ENCODE results near the gene ARHGAP30. TPM values are rescaled to one million over a fixed set of nuclear protein-coding genes. Genes with fewer than 3 reads are reported as not detected.
"Not testable (repeated sequence)": the region's sequence is repeated elsewhere in the genome, so short reads cannot be mapped to it uniquely, and the experiment has no call there.

The ARHGAP30 gene, protein sequence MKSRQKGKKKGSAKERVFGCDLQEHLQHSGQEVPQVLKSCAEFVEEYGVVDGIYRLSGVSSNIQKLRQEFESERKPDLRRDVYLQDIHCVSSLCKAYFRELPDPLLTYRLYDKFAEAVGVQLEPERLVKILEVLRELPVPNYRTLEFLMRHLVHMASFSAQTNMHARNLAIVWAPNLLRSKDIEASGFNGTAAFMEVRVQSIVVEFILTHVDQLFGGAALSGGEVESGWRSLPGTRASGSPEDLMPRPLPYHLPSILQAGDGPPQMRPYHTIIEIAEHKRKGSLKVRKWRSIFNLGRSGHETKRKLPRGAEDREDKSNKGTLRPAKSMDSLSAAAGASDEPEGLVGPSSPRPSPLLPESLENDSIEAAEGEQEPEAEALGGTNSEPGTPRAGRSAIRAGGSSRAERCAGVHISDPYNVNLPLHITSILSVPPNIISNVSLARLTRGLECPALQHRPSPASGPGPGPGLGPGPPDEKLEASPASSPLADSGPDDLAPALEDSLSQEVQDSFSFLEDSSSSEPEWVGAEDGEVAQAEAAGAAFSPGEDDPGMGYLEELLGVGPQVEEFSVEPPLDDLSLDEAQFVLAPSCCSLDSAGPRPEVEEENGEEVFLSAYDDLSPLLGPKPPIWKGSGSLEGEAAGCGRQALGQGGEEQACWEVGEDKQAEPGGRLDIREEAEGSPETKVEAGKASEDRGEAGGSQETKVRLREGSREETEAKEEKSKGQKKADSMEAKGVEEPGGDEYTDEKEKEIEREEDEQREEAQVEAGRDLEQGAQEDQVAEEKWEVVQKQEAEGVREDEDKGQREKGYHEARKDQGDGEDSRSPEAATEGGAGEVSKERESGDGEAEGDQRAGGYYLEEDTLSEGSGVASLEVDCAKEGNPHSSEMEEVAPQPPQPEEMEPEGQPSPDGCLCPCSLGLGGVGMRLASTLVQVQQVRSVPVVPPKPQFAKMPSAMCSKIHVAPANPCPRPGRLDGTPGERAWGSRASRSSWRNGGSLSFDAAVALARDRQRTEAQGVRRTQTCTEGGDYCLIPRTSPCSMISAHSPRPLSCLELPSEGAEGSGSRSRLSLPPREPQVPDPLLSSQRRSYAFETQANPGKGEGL
- total RNA-seq (ENCODE audit: insufficient read depth, low replicate concordance), result 4.6 TPM

DNA sequence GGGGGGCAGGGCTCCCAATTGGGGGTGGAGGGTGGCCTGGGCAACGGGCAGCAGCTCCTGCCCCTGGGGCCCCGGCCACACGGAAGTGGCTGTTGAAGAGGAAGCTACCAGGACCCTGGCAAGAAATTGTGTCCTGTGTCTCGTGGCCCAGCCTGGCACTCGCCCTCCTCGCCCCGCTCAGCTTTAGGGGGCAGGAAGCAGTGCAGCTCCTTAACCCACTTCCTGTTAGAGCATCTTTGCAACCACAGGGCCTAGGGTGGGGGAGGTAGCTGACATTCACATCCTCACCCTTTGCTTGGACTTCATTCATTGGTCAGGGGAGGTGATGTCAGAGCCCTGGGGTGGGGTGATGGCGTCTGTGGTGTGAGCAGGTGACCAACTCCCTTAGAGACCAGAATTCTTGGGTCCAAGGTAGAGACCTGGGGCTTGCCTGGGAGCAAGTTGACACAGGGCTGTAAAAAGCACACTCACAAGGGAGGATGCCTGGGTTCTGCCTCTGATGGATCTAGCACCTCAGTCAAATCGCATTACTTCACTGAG is at the start of gene ARHGAP30:
Gene ARHGAP30 (minus strand): TSS at position 161 of the 540 bp plus-strand sequence. CDS start 267 bp downstream, outside the sequence.
- peak; percentile 33 for DNase-seq (ENCODE audit: low spot score)

GRCh38 chr1:161117759-161118581 is 48.3 kb upstream of the ARHGAP30 start, which contains the start of the genes NIT1 and PFDN2:
NIT1 (plus strand) TSS chr1:161118105; CDS start chr1:161118177, 72 bp downstream.
PFDN2 (minus strand) TSS chr1:161118037; CDS start chr1:161118026, 11 bp downstream.
- DNase-seq (ENCODE audit: low spot score), result peak; percentile 92

DNA sequence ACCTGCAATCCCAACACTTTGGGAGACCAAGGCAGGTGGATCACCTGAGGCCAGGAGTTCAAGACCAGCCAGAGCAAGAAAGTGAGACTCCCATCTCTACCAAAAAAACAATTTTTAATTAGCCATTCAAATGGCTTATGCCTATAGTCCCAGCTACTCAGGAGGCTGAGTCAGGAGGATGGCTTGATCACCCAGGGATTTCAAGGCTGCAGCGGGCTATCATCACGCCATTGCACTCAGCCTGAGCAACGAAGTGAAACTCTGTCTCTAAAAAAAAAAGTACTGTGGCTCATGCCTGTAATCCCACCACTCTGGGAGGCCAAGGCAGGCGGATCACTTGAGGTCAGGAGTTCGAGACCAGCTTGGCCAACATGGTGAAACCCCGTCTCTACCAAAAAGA is 46.3 kb upstream of the ARHGAP30 start:
- not testable (repeated sequence) for DNase-seq (ENCODE audit: low spot score)

DNA sequence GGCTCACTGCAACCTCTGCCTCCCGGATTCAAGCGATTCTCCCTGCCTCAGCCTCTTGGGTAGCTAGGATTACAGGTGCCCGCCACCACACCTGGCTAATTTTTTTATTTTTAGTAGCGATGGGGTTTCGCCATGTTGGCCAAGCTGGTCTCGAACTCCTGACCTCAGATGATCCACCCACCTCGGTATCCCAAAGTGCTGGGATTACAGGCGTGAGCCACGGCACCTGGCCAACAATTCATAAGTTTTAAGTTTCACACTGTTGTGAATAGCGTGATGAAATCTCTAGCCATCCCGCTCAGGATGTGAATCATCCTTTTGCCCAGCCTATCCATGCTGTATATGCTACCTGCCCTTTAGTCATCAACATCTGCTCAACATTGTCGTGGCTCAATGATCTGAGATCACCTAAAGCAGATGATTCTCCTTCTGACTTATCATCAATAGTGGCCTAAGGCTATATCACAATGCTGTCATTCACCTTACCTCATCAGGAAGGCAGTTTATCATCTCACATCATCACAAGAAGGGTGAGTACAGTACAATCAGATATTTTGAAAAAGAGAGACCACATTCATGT is 45.5 kb upstream of the ARHGAP30 start:
- no peak for DNase-seq (ENCODE audit: low spot score)

DNA sequence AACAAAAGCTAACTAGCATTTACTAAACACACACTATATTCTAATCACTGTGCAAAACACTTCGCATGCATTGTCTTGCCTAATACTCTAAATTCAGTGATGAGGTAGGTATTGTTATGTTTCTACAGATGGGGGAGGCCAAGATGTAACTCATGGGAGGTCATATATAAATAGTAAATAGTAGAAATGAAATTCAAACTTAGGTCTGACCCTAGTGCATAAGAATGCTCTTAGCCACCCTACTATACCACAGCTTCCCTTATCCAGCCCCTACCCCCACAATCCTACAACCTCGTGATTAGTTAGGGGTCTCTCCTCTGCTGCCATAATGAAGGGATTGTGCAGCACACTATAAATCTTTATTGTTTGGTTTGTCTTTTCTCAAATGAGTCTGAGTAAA is 44.9 kb upstream of the ARHGAP30 start:
- DNase-seq (ENCODE audit: low spot score), result no peak

DNA sequence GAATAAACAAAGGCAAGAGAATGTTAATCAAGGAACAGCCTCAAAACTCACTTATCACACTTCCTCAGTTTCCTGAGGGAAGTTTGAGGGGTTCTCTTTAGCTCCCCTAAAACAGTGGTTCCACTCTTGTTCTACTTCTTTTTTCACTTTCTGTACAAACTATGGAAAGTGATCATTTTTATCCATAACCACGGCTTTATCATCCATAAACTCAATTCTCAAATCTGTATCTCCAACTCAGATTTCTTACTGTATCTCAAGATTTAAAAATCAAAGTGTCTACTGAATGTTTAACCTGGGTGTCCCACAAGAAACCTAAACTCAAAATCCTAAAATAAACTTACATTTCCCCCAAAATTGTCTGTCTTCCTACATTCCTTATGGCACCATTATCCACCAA is 44.2 kb upstream of the ARHGAP30 start:
- DNase-seq (ENCODE audit: low spot score), result no peak

DNA sequence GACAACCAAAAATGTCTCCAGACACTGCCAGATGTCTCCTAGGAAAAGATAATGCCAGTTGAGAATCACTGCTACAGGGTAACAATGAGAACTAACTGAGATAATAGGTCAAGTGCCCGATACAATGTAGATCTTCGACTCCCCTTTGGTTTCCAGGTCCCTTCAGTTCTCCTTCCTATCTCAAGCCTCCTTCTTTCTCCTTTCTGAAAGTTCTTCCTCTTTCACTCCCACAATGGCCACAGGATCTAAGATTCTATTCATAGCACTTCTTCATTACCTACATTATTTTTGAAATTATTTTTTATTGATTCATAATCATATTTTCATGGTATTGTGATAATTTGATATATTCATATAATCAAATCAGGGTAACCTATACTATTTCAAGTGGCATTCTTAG is 41.8 kb upstream of the ARHGAP30 start:
- no peak for DNase-seq (ENCODE audit: low spot score)

DNA sequence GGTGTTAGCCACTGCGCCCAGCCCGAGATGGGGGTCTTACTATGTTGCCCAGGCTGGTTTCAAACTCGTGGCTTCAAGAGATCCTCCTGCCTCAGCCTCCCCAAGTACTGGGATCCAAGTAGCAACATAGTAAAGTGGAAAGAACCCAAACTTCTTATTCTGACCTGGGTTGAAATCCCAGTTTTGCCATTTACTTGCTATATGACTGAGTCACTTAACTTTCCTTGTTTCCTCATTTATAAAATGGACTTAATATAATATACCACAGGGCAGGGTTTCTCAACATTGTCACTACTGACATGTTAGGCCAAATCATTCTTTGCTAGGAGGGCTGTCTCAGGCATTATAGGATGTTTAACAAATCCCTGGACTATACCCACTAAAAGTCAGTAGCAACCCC is 41.4 kb upstream of the ARHGAP30 start:
- DNase-seq (ENCODE audit: low spot score), result no peak

DNA sequence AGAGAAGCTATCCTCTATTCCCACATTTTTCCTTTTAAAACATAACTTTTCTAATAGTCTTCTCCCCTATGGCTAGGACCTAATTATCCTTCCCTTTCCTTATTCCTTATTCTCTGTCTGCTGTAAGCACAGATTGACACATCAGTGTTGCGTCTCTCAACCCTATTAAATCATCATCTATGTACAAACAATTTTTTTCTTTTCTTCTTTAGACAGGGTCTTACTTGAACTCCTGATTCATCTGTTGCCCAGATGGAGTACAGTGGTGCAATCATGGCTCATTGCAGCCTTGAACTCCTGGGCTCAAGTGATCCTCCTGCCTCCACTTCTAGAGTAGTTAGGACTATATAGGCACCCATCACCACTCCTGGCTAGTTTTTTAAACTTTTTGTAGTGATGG is 36.7 kb upstream of the ARHGAP30 start:
- DNase-seq (ENCODE audit: low spot score), result no peak

DNA sequence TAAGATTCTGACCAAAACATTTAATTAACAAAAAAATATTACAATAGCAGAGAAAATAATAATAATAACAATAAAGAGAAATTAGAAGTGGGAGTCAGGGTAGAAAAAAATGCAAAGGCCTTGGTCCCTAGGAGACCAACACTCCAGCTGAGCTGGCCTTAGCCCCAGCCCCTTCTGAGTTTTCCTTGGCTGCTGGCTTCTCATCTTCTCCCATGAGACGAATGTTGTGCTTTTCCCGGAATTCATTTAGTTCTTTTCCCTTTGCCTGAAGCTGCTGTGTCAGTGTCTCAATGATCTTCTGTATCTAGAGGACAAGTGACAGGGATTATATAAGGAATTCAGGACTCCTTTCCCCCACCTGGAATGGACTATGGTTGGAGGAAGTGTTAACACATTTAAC is 30.9 kb upstream of the ARHGAP30 start:
- DNase-seq (ENCODE audit: low spot score), result no peak

DNA sequence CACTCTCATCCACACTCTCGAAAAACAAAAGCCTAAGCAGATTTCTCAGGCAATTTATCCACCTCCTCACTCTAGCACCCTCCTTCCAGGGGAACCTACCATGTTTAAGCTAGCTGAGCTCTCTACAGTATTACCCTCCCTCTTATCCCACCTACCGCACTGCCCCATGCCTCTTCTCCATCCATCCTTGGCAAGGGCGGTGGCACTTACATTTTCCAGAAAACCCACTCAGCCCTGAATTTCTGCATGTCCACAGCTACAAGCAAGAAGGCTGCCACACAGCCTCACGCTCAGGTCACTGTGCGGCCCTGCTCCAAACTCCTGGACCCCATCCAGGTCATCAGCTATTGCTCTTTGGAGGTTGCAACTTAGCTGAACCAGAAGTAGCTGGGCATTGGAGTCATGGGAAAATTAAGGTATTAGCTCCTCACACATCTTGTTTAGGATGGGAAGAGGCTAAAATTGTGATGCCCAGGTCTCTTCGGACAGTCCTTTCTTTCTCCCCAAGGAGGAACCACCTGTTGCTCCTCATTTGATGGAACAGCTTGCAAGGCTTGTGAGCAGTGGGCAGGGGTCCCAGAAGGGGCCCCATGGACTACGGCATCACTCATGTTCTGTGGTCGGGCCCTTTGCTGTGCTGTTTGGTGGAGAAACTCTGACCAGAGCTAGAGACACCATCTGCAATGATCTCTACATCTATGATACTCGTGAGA is 29.6 kb upstream of the ARHGAP30 start:
- no peak for DNase-seq (ENCODE audit: low spot score)

- peak; percentile 83 for DNase-seq (ENCODE audit: low spot score)
These were observed 28.7 kb upstream of the ARHGAP30 start, which contains the start of gene KLHDC9 for GRCh38 chr1:161098210-161099068. KLHDC9 (plus strand) TSS chr1:161098361; CDS start chr1:161098536, 175 bp downstream.

DNA sequence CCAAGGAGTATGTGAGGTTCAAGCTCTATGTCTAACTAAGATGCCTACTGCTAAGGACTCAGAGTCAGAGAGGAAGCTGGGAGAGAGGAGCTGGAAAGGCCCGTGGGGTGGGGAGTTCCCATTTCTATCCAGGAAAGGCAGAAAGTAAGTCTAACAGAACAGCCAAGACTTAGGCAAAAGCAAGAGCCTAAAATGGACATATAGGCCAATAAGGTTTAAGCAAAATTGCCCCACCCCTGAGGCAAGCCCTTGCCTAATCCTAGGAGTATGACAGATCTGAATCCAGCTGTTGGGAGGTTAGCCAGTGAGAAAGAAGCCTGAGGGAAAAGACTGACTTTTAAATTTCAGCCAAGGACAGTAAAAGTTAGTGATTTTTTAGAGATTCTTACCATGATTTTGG is 26.8 kb upstream of the ARHGAP30 start:
- DNase-seq (ENCODE audit: low spot score), result peak; percentile 94

- no peak for DNase-seq (ENCODE audit: low spot score)
These were observed 26.3 kb upstream of the ARHGAP30 start for GRCh38 chr1:161096015-161096414.

GRCh38 chr1:161095230-161095629 is 25.5 kb upstream of the ARHGAP30 start:
- no peak for DNase-seq (ENCODE audit: low spot score)

DNA sequence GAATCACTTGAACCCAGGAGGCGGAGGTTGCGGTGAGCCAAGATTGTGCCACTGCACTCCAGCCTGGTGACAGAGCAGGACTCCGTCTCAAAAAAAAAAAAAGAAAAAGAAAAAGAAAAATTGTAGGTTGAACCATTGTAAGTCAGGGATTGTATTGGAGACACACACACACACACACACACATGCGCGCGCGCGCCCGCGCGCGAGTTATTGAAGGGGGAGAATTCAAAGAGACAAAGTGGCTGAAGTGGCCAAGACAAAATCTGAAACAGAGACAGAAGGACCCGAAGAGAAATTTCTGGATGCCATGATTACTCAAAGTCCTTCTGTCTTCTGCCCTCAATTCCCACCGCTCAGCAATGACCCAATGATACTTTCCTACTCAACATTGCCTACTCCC is 24.8 kb upstream of the ARHGAP30 start:
- DNase-seq (ENCODE audit: low spot score), result no peak

GRCh38 chr1:161092621-161093028 is 22.9 kb upstream of the ARHGAP30 start:
- DNase-seq (ENCODE audit: low spot score), result peak; percentile 71

- no peak for DNase-seq (ENCODE audit: low spot score)
These were observed 22.3 kb upstream of the ARHGAP30 start for GRCh38 chr1:161091796-161092507.

Data from umbilical cord (tissue), 2 donors.